HG03196 (cell line): ENCODE measurements around the gene PRDX3.

Source experiments
- ATAC-seq: cut with Tn5 transposase; IDR thresholded peaks from one replicate; pipeline ENCODE4 v1.9.1; 2021; ENCODE audit not compliant: unreplicated experiment

The PRDX3 gene

GRCh38 chr10:119131512-119132240, 46.9 kb downstream of the PRDX3 start:
- peak; percentile 68 for ATAC-seq

GRCh38 chr10:119129721-119130120, 48.9 kb downstream of the PRDX3 start:
- ATAC-seq: no peak

GRCh38 chr10:119125942-119126341, 52.7 kb downstream of the PRDX3 start:
- no peak for ATAC-seq

GRCh38 chr10:119120875-119121274, 57.7 kb downstream of the PRDX3 start:
- no peak for ATAC-seq

- ATAC-seq: peak; percentile 90
Measured at GRCh38 chr10:119120413-119120867, 58.2 kb downstream of the PRDX3 start.

- ATAC-seq: no peak
Measured at GRCh38 chr10:119119400-119119799, 59.2 kb downstream of the PRDX3 start.

- no peak for ATAC-seq
Measured at GRCh38 chr10:119118231-119118630, 60.4 kb downstream of the PRDX3 start.
